GM06990 (cell line): ENCODE results near the gene SERINC4.

Experiments used
- DNase-seq: peaks from one replicate; pipeline ENCODE4 v3.0.0-alpha.2; 2011; ENCODE audit not compliant: insufficient read length; ENCODE audit errors: extremely low read depth
- H3K27me3 ChIP-seq: replicated peaks from 2 replicates; pipeline ENCODE4 v1.6.0; 2011; ENCODE audit warnings: low read length; ENCODE audit not compliant: control insufficient read depth, insufficient read depth
- H3K36me3 ChIP-seq: 2 replicates; pipeline ENCODE4 v1.5.1; 2011; ENCODE audit warnings: low read length; ENCODE audit not compliant: control insufficient read depth, insufficient read depth
- H3K4me3 ChIP-seq: replicated peaks from 2 replicates; pipeline ENCODE4 v1.5.1; 2011; ENCODE audit warnings: low read depth, mild to moderate bottlenecking, control low read depth, low read length
- CTCF ChIP-seq: IDR thresholded peaks from 2 replicates; pipeline ENCODE4 v1.5.1; 2011; ENCODE audit warnings: low read length, control low read depth, mild to moderate bottlenecking, inconsistent platforms; ENCODE audit not compliant: insufficient read depth, poor library complexity, severe bottlenecking

The SERINC4 gene

GRCh38 chr15:43791993-43792760, 7.8 kb downstream of the SERINC4 start, which contains the start of gene SERF2:
TSS of gene SERF2 (plus strand) at chr15:43792320. CDS start at chr15:43792377, 57 bp downstream.
- TF ChIP-seq CTCF = no peak
- Histone ChIP-seq H3K27me3 (no peaks in the 10 kb centered on the region), H3K4me3 (peak within 1 kb of the TSS; percentile 98), H3K36me3 (peaks cover 16% of the 10 kb centered on the region)
- DNase-seq = peak; percentile 100

- peaks cover 6% of the 10 kb centered on the region for H3K36me3 ChIP-seq
- no peak overlapping the region for H3K4me3 ChIP-seq
- H3K27me3 ChIP-seq = no peaks in the 10 kb centered on the region
- no peak for TF ChIP-seq CTCF
- peak; percentile 57 for DNase-seq
These were observed 10.6 kb downstream of the SERINC4 start for GRCh38 chr15:43789409-43789808.

- Histone ChIP-seq H3K36me3 (no peaks in the 10 kb centered on the region), H3K4me3 (no peak overlapping the region), H3K27me3 (no peaks in the 10 kb centered on the region)
- no peak for DNase-seq
- no peak for TF ChIP-seq CTCF
These were observed 21.0 kb downstream of the SERINC4 start for GRCh38 chr15:43779016-43779415.

GRCh38 chr15:43777267-43777914, 22.6 kb downstream of the SERINC4 start:
- peak; percentile 95 for DNase-seq
- Histone ChIP-seq H3K36me3 (peaks cover 2% of the 10 kb centered on the region), H3K27me3 (no peaks in the 10 kb centered on the region), H3K4me3 (peak overlapping the region; percentile 71)
- peak; percentile 79 for TF ChIP-seq CTCF

- peak; percentile 90 for DNase-seq
- H3K36me3 ChIP-seq = peaks cover 5% of the 10 kb centered on the region
- peak within 1 kb of the TSS; percentile 71 for H3K4me3 ChIP-seq
- no peak for TF ChIP-seq CTCF
- H3K27me3 ChIP-seq = no peaks in the 10 kb centered on the region
These were observed 23.2 kb downstream of the SERINC4 start, which contains the start of gene ELL3 for GRCh38 chr15:43776718-43777266. TSS of gene ELL3 (minus strand) at chr15:43776966. CDS start at chr15:43776901, 65 bp downstream.
